HEK293 (cell line): ENCODE measurements around the gene FAM110D.

Source experiments
- CTCF ChIA-PET: fragments of 350-600 bp; formaldehyde crosslinking; extraction: SDS; loops from one replicate; lab custom pipeline; 2021; ENCODE audit warnings: antibody characterized with exemption; lab: Yijun Ruan, JAX
- POLR2A ChIA-PET: fragments of 300-600 bp; formaldehyde crosslinking; extraction: SDS; loops from one replicate; lab custom pipeline; 2020; ENCODE audit warnings: antibody characterized with exemption, inconsistent platforms; lab: Yijun Ruan, JAX
- H3K27ac ChIP-seq: fragments of 200-500 bp; sonication (Bioruptor generic); 2 replicates; pipeline ENCODE4 v1.5.1; 2014; ENCODE audit warnings: low read depth, low read length, control low read depth, inconsistent platforms; ENCODE audit errors: extremely low read depth
- H3K36me3 ChIP-seq, 2 experiments: fragments of 200-500 bp in 1 of 2; sonication (Bioruptor generic) in 1 of 2; 1 replicate in 1 of 2; 2 replicates in 1 of 2; pipeline ENCODE4 v1.5.1; 2014 to 2017; ENCODE audit warnings: inconsistent platforms in 2 of 2, low read length in 2 of 2; ENCODE audit not compliant: control insufficient read depth in 2 of 2, insufficient read depth in 1 of 2
- H3K4me1 ChIP-seq: fragments of 200-500 bp; sonication (Bioruptor generic); 2 replicates; pipeline ENCODE4 v1.5.1; 2014; ENCODE audit warnings: mild to moderate bottlenecking, low read length, inconsistent platforms; ENCODE audit not compliant: control insufficient read depth, insufficient read depth
- H3K4me3 ChIP-seq: 2 replicates; pipeline ENCODE4 v1.5.1; 2011; ENCODE audit warnings: low read depth, mild to moderate bottlenecking, control low read depth, low read length, moderate library complexity
- H3K9me3 ChIP-seq: fragments of 200-500 bp; sonication (Bioruptor generic); 2 replicates; pipeline ENCODE4 v1.5.1; 2014; ENCODE audit warnings: low read depth, low read length, inconsistent platforms; ENCODE audit not compliant: control insufficient read depth, insufficient read depth
- GLIS2 ChIP-seq: fragments of 450-650 bp; formaldehyde crosslinking; IDR thresholded peaks from 2 replicates; pipeline ENCODE4 v1.5.1; 2016; ENCODE audit warnings: missing biosample characterization, missing genetic modification characterization
- IKZF3 ChIP-seq: fragments of 450-650 bp; IDR thresholded peaks from 2 replicates; pipeline ENCODE4 v1.5.0; 2018; ENCODE audit warnings: missing biosample characterization, mild to moderate bottlenecking, missing genetic modification characterization, moderate library complexity
- KLF16 ChIP-seq: fragments of 450-650 bp; formaldehyde crosslinking; IDR thresholded peaks from 2 replicates; pipeline ENCODE4 v1.5.1; 2017; ENCODE audit warnings: missing biosample characterization, missing genetic modification characterization
- PATZ1 ChIP-seq: fragments of 450-650 bp; formaldehyde crosslinking; IDR thresholded peaks from 2 replicates; pipeline ENCODE4 v1.5.1; 2016; ENCODE audit warnings: missing biosample characterization, missing genetic modification characterization
- PRDM10 ChIP-seq: fragments of 450-650 bp; formaldehyde crosslinking; IDR thresholded peaks from 2 replicates; pipeline ENCODE4 v1.5.1; 2016; ENCODE audit warnings: missing biosample characterization, missing genetic modification characterization
- SP2 ChIP-seq: fragments of 450-650 bp; formaldehyde crosslinking; IDR thresholded peaks from 2 replicates; pipeline ENCODE4 v1.5.1; 2016; ENCODE audit warnings: missing biosample characterization, missing genetic modification characterization
- SP3 ChIP-seq: fragments of 450-650 bp; formaldehyde crosslinking; IDR thresholded peaks from 2 replicates; pipeline ENCODE4 v1.5.1; 2016; ENCODE audit warnings: missing biosample characterization, missing genetic modification characterization
- SP7 ChIP-seq: fragments of 450-650 bp; formaldehyde crosslinking; IDR thresholded peaks from 2 replicates; pipeline ENCODE4 v1.5.1; 2016; ENCODE audit warnings: missing biosample characterization, missing genetic modification characterization
- ZBTB10 ChIP-seq: fragments of 450-650 bp; formaldehyde crosslinking; IDR thresholded peaks from 2 replicates; pipeline ENCODE4 v1.5.1; 2016; ENCODE audit warnings: missing biosample characterization, missing genetic modification characterization
- ZBTB11 ChIP-seq: fragments of 450-650 bp; formaldehyde crosslinking; conservative IDR thresholded peaks from 2 replicates; pipeline ENCODE4 v1.5.1; 2016; ENCODE audit warnings: low read depth, missing biosample characterization, missing genetic modification characterization
- ZBTB48 ChIP-seq: fragments of 450-650 bp; formaldehyde crosslinking; IDR thresholded peaks from 2 replicates; pipeline ENCODE4 v1.5.1; 2016; ENCODE audit warnings: missing biosample characterization, missing genetic modification characterization
- ZNF146 ChIP-seq: fragments of 450-650 bp; formaldehyde crosslinking; IDR thresholded peaks from 2 replicates; pipeline ENCODE4 v1.5.1; 2016; ENCODE audit warnings: missing biosample characterization, missing genetic modification characterization
- ZNF341 ChIP-seq: fragments of 450-650 bp; formaldehyde crosslinking; IDR thresholded peaks from 2 replicates; pipeline ENCODE4; 2016; ENCODE audit warnings: low read depth, missing biosample characterization, missing genetic modification characterization
- ZNF473 ChIP-seq: fragments of 450-650 bp; formaldehyde crosslinking; IDR thresholded peaks from 2 replicates; pipeline ENCODE4 v1.5.1; 2017; ENCODE audit warnings: missing biosample characterization, missing genetic modification characterization
- ZNF529 ChIP-seq: fragments of 450-650 bp; formaldehyde crosslinking; IDR thresholded peaks from 2 replicates; pipeline ENCODE4 v1.5.1; 2017; ENCODE audit warnings: missing genetic modification characterization, missing biosample characterization; ENCODE audit not compliant: insufficient replicate concordance
- ZNF621 ChIP-seq: fragments of 450-650 bp; formaldehyde crosslinking; IDR thresholded peaks from 2 replicates; pipeline ENCODE4 v1.5.1; 2017; ENCODE audit warnings: missing biosample characterization, missing genetic modification characterization
- ZNF76 ChIP-seq: fragments of 450-650 bp; formaldehyde crosslinking; IDR thresholded peaks from 2 replicates; pipeline ENCODE4; 2016; ENCODE audit warnings: low read depth, missing biosample characterization, missing genetic modification characterization, borderline replicate concordance
- ZNF768 ChIP-seq: fragments of 450-650 bp; formaldehyde crosslinking; IDR thresholded peaks from 2 replicates; pipeline ENCODE4 v1.5.1; 2018; ENCODE audit warnings: missing biosample characterization, mild to moderate bottlenecking, missing genetic modification characterization

FAM110D gene

GRCh38 chr1:26155370-26156284 lies 3.3 kb upstream of the FAM110D start:
- no peak overlapping the region for H3K27ac ChIP-seq
- H3K36me3 ChIP-seq: no peaks in the 10 kb centered on the region
- no peak overlapping the region for H3K4me3 ChIP-seq
- TF ChIP-seq IKZF3 (0 out of 2 replicates have a peak, but pooled peaks have one; percentile 10), ZNF768 (tag by site-specific recombination) (0 out of 2 replicates have a peak, but pooled peaks have one; percentile 49), SP2 (tag by site-specific recombination) (no peak)
- TF ChIP-seq, all 188 proteins: peak for 2
- Histone ChIP-seq H3K9me3 (no peaks in the 10 kb centered on the region), H3K4me1 (no peaks in the 10 kb centered on the region)
- ChIA-PET CTCF (interaction anchor here (0.6 to 2.7 kb wide), 6 partner anchors 11 to 219 kb away, joined by 3 to 18 read pairs (median 3); partner anchors contain the start of gene ZNF593), POLR2A (interaction anchor here (0.7 kb wide), 1 partner anchor 76 kb away, joined by 4 read pairs; no protein-coding TSS in a partner anchor)

GRCh38 chr1:26156285-26157038 lies 2.4 kb upstream of the FAM110D start:
- ChIA-PET CTCF (interaction anchor here (0.6 to 2.7 kb wide), 9 partner anchors 9 to 218 kb away, joined by 3 to 18 read pairs (median 3); partner anchors contain the start of gene ZNF593), POLR2A (interaction anchor here (0.7 to 1.2 kb wide), 2 partner anchors 53 to 75 kb away, joined by 3 to 4 read pairs; no protein-coding TSS in a partner anchor)
- Histone ChIP-seq H3K9me3 (no peaks in the 10 kb centered on the region), H3K4me3 (no peak overlapping the region), H3K27ac (no peak overlapping the region), H3K36me3 (no peaks in the 10 kb centered on the region), H3K4me1 (no peaks in the 10 kb centered on the region; the same call in 1 of the 2 replicates)
- 0 out of 2 replicates have a peak, but pooled peaks have one; percentile 35 for TF ChIP-seq PATZ1 (tag by site-specific recombination)
- TF ChIP-seq ZNF76 (tag by site-specific recombination): no peak
- no peak for TF ChIP-seq SP3 (tag by site-specific recombination)
- TF ChIP-seq GLIS2 (tag by site-specific recombination): peak; percentile 50; the same call in 1 of the 2 replicates
- TF ChIP-seq ZNF146: no peak
- TF ChIP-seq PRDM10 (tag by site-specific recombination): 0 out of 2 replicates have a peak, but pooled peaks have one; percentile 27
- TF ChIP-seq KLF16 (tag by site-specific recombination): 0 out of 2 replicates have a peak, but pooled peaks have one; percentile 24
- no peak for TF ChIP-seq ZNF529 (tag by site-specific recombination)
- no peak for TF ChIP-seq ZNF621 (tag by site-specific recombination)
- no peak for TF ChIP-seq ZNF473
- peak; percentile 76 for TF ChIP-seq ZNF341 (tag by site-specific recombination)
- TF ChIP-seq ZBTB10 (tag by site-specific recombination): 0 out of 2 replicates have a peak, but pooled peaks have one; percentile 17
- TF ChIP-seq SP7 (tag by site-specific recombination): 0 out of 2 replicates have a peak, but pooled peaks have one; percentile 10
- TF ChIP-seq ZBTB11 (tag by site-specific recombination): no peak
- TF ChIP-seq ZBTB48 (tag by site-specific recombination): peak; percentile 58; the same call in 1 of the 2 replicates
